HCT116 (cell line): Measurements from ENCODE around the gene NEMP2. TPM values are rescaled to one million over a fixed set of nuclear protein-coding genes. Genes with fewer than 3 reads are reported as not detected.

ENCODE experiments used
- ATAC-seq: fragments of 200-7000 bp; cut with Tn5 transposase; 2 replicates; pipeline ENCODE4 v1.9.1; 2020; ENCODE audit warnings: mild to moderate bottlenecking, moderate library complexity
- BruUV-seq: library from RNA; stranded (reverse); fragments of 400-500 nt; replicated peaks from 2 replicates; lab custom pipeline; 2021; lab: Mats Ljungman, UMichigan
- CTCF ChIA-PET: fragments of 300-600 bp; sonication (Branson Sonifier 250); formaldehyde crosslinking; loops from one replicate; lab custom pipeline; 2021; ENCODE audit warnings: antibody characterized with exemption; lab: Charles Lee
- POLR2A ChIA-PET: fragments of 300-600, 350-600 bp; sonication (Branson Sonifier 250); formaldehyde crosslinking; loops from one replicate; lab custom pipeline; 2021; ENCODE audit warnings: antibody characterized with exemption; lab: Charles Lee
- RAD21 ChIA-PET, 2 experiments: fragments of 300-600 bp; sonication (Branson Sonifier 250); formaldehyde crosslinking; loops; one replicate each; lab custom pipeline; 2023; ENCODE audit warnings: low total read pairs in 2 of 2; ENCODE audit not compliant: uncharacterized antibody in 2 of 2, unreplicated experiment in 2 of 2, low non-redundant PET in 1 of 2; lab: Charles Lee
- DNase-seq: peaks from one replicate; pipeline ENCODE4 v3.0.0-alpha.2; 2010; ENCODE audit warnings: low read depth, low spot score
- H2AFZ ChIP-seq: fragments of 200-600 bp; shearing (Covaris generic), sonication (generic); 2 replicates; pipeline ENCODE4 v1.6.1; 2017; ENCODE audit warnings: low read depth, mixed run types, mixed read lengths, antibody characterized with exemption, low read length; ENCODE audit not compliant: poor library complexity, severe bottlenecking
- H3K27ac ChIP-seq: 2 replicates; pipeline ENCODE4 v1.5.1; 2012; ENCODE audit warnings: low read depth, low read length
- H3K27me3 ChIP-seq: fragments of 200-600 bp; sonication (generic); 2 replicates; pipeline ENCODE4 v1.6.1; 2016; ENCODE audit warnings: mixed run types, low read length, mixed read lengths; ENCODE audit not compliant: insufficient read depth
- H3K36me3 ChIP-seq, 2 experiments: fragments of 200-500 bp in 1 of 2; fragments of 200-600 bp in 1 of 2; sonication (Bioruptor generic) in 1 of 2; sonication (generic) in 1 of 2; 2 replicates each; pipeline versions ENCODE4 v1.5.1 to v1.6.1; 2014 to 2016; ENCODE audit warnings: low read length in 2 of 2, inconsistent platforms in 1 of 2, mixed read lengths in 1 of 2, mixed run types in 1 of 2; ENCODE audit not compliant: insufficient read depth in 2 of 2, control insufficient read depth in 1 of 2
- H3K4me1 ChIP-seq, 2 experiments: fragments of 200-600 bp in 1 of 2; sonication (generic) in 1 of 2; 2 replicates each; pipeline versions ENCODE4 v1.5.1 to v1.6.1; 2012 to 2017; ENCODE audit warnings: low read length in 2 of 2, inconsistent platforms in 1 of 2, mild to moderate bottlenecking in 1 of 2, mixed read lengths in 1 of 2, mixed run types in 1 of 2, moderate library complexity in 1 of 2; ENCODE audit not compliant: insufficient read depth in 2 of 2, control insufficient read depth in 1 of 2
- H3K4me2 ChIP-seq: fragments of 200-600 bp; sonication (generic); 2 replicates; pipeline ENCODE4 v1.6.1; 2017; ENCODE audit warnings: mixed run types, low read length, mixed read lengths
- H3K4me3 ChIP-seq, 2 experiments: fragments of 200-600 bp in 1 of 2; sonication (generic) in 1 of 2; replicated peaks in 1 of 2; 2 replicates each; pipeline ENCODE4 v1.5.1; 2011 to 2016; ENCODE audit warnings: low read length in 2 of 2, control low read depth in 1 of 2, low read depth in 1 of 2, mild to moderate bottlenecking in 1 of 2, mixed read lengths in 1 of 2, mixed run types in 1 of 2
- H3K79me2 ChIP-seq: fragments of 200-600 bp; sonication (generic); 2 replicates; pipeline ENCODE4 v1.6.1; 2017; ENCODE audit warnings: mild to moderate bottlenecking, mixed run types, low read length, moderate library complexity, mixed read lengths; ENCODE audit not compliant: insufficient read depth
- H3K9ac ChIP-seq: fragments of 200-600 bp; sonication (generic); 2 replicates; pipeline ENCODE4 v1.6.1; 2016; ENCODE audit warnings: low read length, mixed read lengths
- H3K9me2 ChIP-seq: fragments of 200-600 bp; sonication (generic), shearing (Covaris generic); 2 replicates; pipeline ENCODE4 v1.6.1; 2017; ENCODE audit warnings: mixed run types, mild to moderate bottlenecking, moderate library complexity; ENCODE audit not compliant: insufficient read depth
- H3K9me3 ChIP-seq, 2 experiments: fragments of 200-500 bp in 1 of 2; fragments of 200-600 bp in 1 of 2; sonication (Bioruptor generic) in 1 of 2; sonication (generic) in 1 of 2; 2 replicates each; pipeline ENCODE4 v1.6.1; 2014 to 2017; ENCODE audit warnings: low read length in 2 of 2, mixed read lengths in 2 of 2, inconsistent platforms in 1 of 2, low read depth in 1 of 2, mild to moderate bottlenecking in 1 of 2, mixed run types in 1 of 2, moderate library complexity in 1 of 2; ENCODE audit not compliant: control insufficient read depth in 1 of 2, insufficient read depth in 1 of 2
- H4K20me1 ChIP-seq: fragments of 200-600 bp; sonication (generic), shearing (Covaris generic); 2 replicates; pipeline ENCODE4 v1.6.1; 2017; ENCODE audit warnings: mixed run types, mild to moderate bottlenecking, moderate library complexity; ENCODE audit not compliant: insufficient read depth
- CBX3 ChIP-seq: IDR thresholded peaks from 2 replicates; pipeline ENCODE4 v1.6.1; 2012; ENCODE audit warnings: low read depth
- CEBPB ChIP-seq: IDR thresholded peaks from 2 replicates; pipeline ENCODE4 v1.6.1; 2012; ENCODE audit warnings: low read depth
- CTCF ChIP-seq, 3 experiments: fragments of 200-600 bp in 1 of 3; sonication (generic) in 1 of 3; IDR thresholded peaks in 2 of 3; conservative IDR thresholded peaks in 1 of 3; 2 replicates each; pipeline ENCODE4 v1.5.1; 2012 to 2017; ENCODE audit warnings: low read depth in 2 of 3, low read length in 2 of 3, antibody characterized with exemption in 1 of 3, borderline replicate concordance in 1 of 3, control low read depth in 1 of 3, mild to moderate bottlenecking in 1 of 3, mixed read lengths in 1 of 3, mixed run types in 1 of 3, moderate library complexity in 1 of 3; ENCODE audit not compliant: insufficient read depth in 1 of 3
- EGR1 ChIP-seq: IDR thresholded peaks from 2 replicates; pipeline ENCODE4 v1.6.1; 2012; ENCODE audit warnings: low read depth
- EZH2 ChIP-seq: fragments of 200-600 bp; sonication (generic); IDR thresholded peaks from 2 replicates; pipeline ENCODE4 v1.6.1; 2017; ENCODE audit warnings: antibody characterized with exemption, mixed run types
- EZH2phosphoT487 ChIP-seq: fragments of 200-600 bp; IDR thresholded peaks from 2 replicates; pipeline ENCODE4 v1.6.1; 2018; ENCODE audit warnings: antibody characterized with exemption, borderline replicate concordance
- JUND ChIP-seq: IDR thresholded peaks from 2 replicates; pipeline ENCODE4 v1.6.1; 2012
- MAX ChIP-seq: IDR thresholded peaks from 2 replicates; pipeline ENCODE4 v1.6.1; 2012
- RAD21 ChIP-seq: IDR thresholded peaks from 2 replicates; pipeline ENCODE4 v1.6.1; 2012; ENCODE audit warnings: low read depth, mild to moderate bottlenecking
- SIN3A ChIP-seq: IDR thresholded peaks from 2 replicates; pipeline ENCODE4 v1.6.1; 2012; ENCODE audit warnings: low read depth
- SRF ChIP-seq: IDR thresholded peaks from 2 replicates; pipeline ENCODE4 v1.6.1; 2012; ENCODE audit warnings: low read depth
- TCF7L2 ChIP-seq: IDR thresholded peaks from 2 replicates; pipeline ENCODE4 v1.7.0; 2011; ENCODE audit warnings: borderline replicate concordance, inconsistent platforms; ENCODE audit not compliant: insufficient read depth, insufficient read length; ENCODE audit errors: extremely low read depth
- YY1 ChIP-seq: IDR thresholded peaks from 2 replicates; pipeline ENCODE4 v1.6.1; 2011; ENCODE audit warnings: low read length, low read depth, moderate library complexity, mild to moderate bottlenecking; ENCODE audit not compliant: insufficient replicate concordance; ENCODE audit errors: extremely low read depth
- ZFX ChIP-seq: fragments of 450-650 bp; IDR thresholded peaks from 2 replicates; pipeline ENCODE4 v1.6.1; 2017
- ZNF274 ChIP-seq: fragments of 200-500 bp; sonication (Bioruptor generic); IDR thresholded peaks from 2 replicates; pipeline ENCODE4 v1.6.1; 2014; ENCODE audit warnings: mild to moderate bottlenecking, low read depth, low read length, inconsistent platforms
- intact Hi-C: fragments of 100-400 bp; cut with micrococcal nuclease; formaldehyde crosslinking; loops from 2 replicates; pipeline ENCODE4 v1.10.0; 2022
- total RNA-seq: library from RNA; stranded (reverse); gene quantifications from one replicate; pipeline ENCODE4 v1.2.1, GENCODE V29; 2021; ENCODE audit not compliant: unreplicated experiment
- TF ChIP-seq, protein P1 (sequence below): IDR thresholded peaks from 2 replicates; pipeline ENCODE4 v1.6.1; 2011; ENCODE audit warnings: mild to moderate bottlenecking, low read length, moderate library complexity; ENCODE audit not compliant: insufficient replicate concordance; ENCODE audit errors: extremely low read depth

The NEMP2 gene
- total RNA-seq, 1 experiment from 2014 or later = 8.6 TPM

- Histone ChIP-seq H3K9ac (no peak overlapping the region), H3K9me2 (no peaks in the 10 kb centered on the region), H3K4me2 (peak overlapping the region; percentile 11; the same call in 1 of the 2 replicates), H3K27ac (no peak overlapping the region), H2AFZ (no peak overlapping the region), H4K20me1 (no peaks in the 10 kb centered on the region), H3K27me3 (no peaks in the 10 kb centered on the region), H3K9me3 (no peaks in the 10 kb centered on the region), H3K79me2 (no peaks in the 10 kb centered on the region), H3K4me1 (peaks cover 2 to 5% of the 10 kb centered on the region in 2 experiments; a peak in 2 of 4 replicates), H3K36me3 (no peaks in the 10 kb centered on the region), H3K4me3 (no peak overlapping the region)
- BruUV-seq = no TSS peak
- DNase-seq (no peak), ATAC-seq (no peak)
- TF ChIP-seq JUND (no peak), ZFX (no peak), EZH2 (no peak), RAD21 (no peak), CTCF (IDR thresholded peaks at IDR 0.05 in 2 of 3, conservative IDR thresholded peaks at IDR 0.05 in 1 of 3; ENCODE audit: borderline replicate concordance in 1 of 3, insufficient read depth in 1 of 3, low read depth in 2 of 3, low read length in 2 of 3) (no peak), YY1 (no peak), EZH2phosphoT487 (no peak), SIN3A (no peak), CBX3 (no peak), ZNF274 (no peak), CEBPB (no peak), EGR1 (no peak), MAX (no peak), TCF7L2 (no peak), SRF (no peak)
- TF ChIP-seq, protein P1, sequence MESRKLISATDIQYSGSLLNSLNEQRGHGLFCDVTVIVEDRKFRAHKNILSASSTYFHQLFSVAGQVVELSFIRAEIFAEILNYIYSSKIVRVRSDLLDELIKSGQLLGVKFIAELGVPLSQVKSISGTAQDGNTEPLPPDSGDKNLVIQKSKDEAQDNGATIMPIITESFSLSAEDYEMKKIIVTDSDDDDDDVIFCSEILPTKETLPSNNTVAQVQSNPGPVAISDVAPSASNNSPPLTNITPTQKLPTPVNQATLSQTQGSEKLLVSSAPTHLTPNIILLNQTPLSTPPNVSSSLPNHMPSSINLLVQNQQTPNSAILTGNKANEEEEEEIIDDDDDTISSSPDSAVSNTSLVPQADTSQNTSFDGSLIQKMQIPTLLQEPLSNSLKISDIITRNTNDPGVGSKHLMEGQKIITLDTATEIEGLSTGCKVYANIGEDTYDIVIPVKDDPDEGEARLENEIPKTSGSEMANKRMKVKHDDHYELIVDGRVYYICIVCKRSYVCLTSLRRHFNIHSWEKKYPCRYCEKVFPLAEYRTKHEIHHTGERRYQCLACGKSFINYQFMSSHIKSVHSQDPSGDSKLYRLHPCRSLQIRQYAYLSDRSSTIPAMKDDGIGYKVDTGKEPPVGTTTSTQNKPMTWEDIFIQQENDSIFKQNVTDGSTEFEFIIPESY = no peak
- RAD21 ChIA-PET = no interaction called here
- CTCF ChIA-PET = no interaction called here
- intact Hi-C loops = no loop called here
- POLR2A ChIA-PET = no interaction called here
These were observed 32.7 kb downstream of the NEMP2 start for GRCh38 chr2:190501702-190502407.
